Superior temporal gyrus (tissue), 1 donor: Measurements from ENCODE around the gene PVALEF.
"Not testable (repeated sequence)": the region's sequence is repeated elsewhere in the genome, so short reads cannot be mapped to it uniquely, and the experiment has no call there.

Experiments used
- DNase-seq: peaks from one replicate; pipeline ENCODE4 v3.0.0-alpha.2; 2016; ENCODE audit errors: extremely low spot score

The PVALEF gene

DNA sequence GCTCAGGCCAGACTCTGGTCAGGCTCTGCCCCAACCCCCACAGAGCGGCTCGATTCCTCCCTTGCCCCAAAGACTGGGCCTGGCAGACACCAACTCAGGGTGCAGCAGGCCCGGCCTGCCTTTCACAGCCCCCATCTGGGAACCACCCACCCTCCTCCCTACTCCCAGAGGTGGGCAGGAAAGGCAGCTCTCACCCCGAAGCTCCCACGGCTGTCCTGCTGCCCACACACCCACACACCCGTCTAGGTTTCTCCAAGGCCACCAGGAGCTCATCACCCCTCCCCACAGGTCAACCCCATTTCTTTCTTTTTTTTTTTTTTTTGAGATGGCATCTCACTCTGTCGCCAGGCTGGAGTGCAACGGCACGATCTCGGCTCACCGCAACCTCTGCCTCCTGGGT is 53.7 kb downstream of the PVALEF start:
- DNase-seq: no peak

DNA sequence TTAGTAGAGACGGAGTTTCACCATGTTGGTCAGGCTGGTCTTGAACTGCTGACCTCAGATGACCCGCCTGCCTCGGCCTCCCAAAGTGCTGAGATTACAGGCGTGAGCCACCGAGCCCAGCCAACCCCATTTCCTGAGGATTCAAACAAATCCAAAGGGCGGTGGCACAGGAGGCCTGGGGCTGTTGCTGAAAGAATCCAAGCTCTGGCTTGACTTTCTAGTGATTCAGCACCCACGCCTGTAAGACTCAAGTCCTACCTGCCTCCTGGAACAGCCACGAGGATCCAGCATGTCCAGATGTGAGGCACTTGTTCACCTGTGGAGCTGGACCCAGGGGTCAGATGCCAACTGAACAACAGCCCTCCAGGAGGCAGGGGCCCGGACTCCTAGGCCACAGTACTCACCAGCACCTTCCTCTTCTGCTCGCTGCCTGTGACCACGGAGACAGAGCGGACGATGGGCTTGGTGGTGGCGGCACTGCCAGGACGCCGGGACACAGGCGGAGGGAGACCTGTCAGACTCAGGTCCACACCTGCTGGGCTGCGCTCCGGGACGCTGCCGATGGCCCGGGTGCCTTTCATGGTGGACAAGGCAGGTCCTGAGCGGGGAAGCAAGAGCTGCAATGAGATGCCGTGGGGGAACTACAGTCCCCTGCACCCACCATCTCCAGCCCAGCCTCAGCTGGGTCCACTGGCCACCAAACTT is 54.3 kb downstream of the PVALEF start:
- DNase-seq: no peak

DNA sequence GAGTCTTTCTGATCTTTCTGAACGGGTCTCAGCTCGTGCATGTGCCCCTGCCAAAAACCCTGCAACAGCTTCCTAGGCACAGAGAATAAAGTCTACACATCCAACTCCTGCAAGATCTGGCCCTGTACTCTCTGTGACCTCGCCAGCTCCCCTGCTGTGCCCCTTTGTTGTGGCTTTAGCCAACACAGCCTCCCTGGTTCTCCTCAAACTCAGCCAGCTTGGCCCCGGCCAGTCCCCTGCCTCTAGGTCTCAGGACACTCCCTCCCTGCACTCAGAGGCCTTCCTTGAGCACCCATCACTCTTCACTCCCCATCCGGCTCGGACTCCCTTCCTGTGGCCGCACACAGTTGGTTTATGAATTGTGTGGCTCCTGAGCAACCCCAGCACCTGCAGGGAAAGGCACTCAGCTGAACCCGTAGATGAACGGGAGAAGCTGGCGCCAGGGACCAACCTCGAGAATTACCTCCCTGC is 56.1 kb downstream of the PVALEF start:
- no peak for DNase-seq

DNA sequence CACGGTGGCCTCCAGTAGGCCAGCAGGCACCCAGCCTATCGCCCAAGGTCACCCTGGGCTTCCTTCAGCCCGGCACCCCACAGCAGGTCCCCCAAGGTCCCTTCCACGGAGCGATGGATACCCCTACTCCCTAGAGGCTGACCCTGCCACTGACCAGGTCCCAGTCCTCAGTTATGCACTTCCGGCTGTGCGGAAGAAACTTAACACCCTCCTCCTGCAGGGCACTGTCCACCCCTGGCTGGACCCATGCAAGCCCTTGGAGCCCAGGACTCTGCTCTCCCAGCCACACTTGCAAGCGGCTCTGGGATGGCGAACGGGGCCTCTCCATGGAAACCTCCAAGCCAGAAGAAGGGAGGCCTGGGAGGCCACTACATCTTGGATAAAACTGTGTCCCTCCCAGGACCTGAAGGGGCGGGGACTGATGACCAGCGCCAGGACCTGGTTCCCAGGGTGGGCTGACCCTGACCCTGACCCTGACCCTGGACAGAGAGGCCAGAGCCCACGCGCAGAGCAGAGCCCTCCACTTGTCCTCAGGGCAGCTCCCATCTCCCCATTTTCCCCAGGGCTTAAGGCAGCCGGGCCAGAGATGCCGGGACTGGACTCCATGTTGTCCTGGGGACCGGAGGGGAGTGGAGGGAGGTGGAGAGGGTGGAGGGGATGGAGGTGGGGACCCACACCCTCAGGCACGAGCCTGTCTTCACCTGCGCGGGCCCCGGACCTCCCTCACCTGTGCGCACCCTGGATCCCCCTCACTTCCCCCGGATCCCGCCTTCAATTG is 56.7 kb downstream of the PVALEF start:
- no peak for DNase-seq

DNA sequence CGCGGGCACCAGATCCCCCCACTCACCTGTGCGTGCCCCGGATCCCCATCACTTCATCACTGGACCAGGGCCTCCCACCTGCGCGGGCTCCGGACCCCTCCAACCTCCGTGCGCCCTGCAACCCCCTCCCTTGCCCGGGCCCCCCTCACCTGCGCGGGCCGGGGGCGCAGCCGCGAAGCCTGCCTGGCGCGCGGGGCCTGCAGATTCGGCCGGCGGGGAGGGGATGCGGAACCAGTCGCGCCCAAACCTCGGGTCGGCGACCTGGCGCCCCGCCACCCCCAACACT is 57.3 kb downstream of the PVALEF start:
- DNase-seq: no peak

DNA sequence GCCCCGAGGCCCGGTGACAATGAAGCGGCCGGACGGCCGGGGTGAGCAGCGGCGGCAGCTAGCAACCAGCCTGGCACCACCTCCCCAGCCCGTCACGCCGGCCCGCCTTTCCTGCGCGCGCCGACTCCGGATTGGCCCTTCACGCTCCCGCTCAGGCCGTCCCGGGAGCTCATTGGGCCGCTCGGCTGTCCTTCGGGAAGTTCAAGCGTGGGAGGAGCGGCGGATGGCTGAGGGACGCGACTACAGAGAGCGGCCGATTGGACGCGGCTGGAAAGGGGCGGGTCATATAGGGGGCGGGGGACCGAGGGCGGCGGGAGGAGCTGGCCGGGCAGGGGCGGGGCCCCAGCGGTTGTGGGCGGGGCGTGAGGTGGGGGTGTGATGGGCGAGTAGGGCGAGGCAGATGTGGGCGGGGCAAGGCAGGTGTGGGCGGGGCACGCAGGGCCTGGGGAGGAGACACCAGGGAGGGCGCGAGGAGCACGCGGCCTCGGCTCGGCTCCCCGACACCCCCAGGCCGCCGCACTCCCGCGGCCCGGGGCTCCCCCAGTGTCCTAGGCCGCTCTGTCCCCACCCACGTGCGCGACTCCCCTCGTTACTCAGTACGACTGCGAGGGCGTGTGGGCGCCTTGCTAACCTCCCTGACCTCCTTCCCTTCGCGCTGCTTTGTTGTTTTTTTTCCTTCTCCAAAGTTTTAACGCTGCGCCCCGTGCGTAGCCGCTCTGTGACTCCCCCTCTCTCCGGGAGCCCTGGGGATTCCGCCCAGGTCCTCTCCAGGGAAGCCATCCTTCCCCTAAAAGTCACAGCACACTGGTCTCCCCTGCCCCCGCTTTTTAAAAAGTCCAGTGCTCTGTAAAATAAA is 57.8 kb downstream of the PVALEF start, which contains the start of gene CEP131:
Gene CEP131 (minus strand): TSS at position 60 of the 856 bp plus-strand sequence. CDS start 2,909 bp downstream, outside the sequence.
- peak; percentile 97 for DNase-seq

DNA sequence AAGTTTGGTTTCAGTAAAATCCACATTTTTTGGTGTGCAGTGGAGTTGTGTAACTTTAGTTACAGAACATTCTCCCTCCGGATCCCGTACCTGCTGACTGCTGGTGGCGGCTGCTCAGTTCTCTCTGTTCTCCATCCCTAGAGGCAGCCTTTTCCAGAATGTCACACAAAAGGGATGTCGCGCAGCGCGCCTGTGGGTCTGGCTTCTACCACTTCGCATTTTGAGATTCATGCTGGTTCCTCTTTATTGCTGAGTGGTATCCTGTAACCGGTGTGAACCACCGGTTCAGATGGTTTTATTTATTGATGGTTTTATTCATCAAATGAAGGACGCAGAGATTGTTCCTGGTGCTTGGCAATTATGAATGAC is 58.4 kb downstream of the PVALEF start:
- peak; percentile 20 for DNase-seq

DNA sequence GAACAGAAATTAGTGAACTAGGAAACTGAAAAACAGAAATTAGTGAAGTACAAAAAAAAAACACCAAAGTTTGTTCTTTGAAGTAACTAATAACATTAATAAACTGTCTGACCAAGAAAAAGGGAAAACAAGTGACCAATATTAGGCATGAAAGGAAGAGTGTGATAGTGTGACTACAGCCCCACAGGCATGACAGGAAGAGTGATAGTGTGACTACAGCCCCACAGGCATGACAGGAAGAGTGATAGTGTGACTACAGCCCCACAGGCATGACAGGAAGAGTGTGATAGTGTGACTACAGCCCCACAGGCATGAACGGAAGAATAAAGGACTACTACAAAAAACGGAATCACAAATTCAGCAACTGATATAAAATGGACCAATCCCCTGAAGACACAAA is 62.3 kb downstream of the PVALEF start:
- not testable (repeated sequence) for DNase-seq

DNA sequence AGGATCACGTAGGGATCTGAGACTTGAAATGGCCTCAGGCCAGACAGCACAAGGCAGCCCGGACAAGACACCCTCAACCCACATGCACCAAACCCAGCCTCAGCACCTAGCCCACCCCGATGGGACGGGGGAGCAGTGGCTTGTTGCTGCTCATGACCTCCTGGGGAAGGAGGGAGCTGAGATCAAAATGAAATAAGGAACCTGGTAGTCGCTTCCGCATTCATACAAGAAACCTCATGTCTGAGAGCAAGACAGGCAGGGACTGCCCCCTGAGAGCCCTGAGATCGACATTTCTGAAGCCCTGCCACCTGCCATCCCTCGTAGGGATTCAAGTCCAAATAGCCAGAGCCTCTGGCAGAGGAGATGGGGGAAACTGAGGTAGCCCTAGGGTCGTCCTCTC is 63.1 kb downstream of the PVALEF start:
- no peak for DNase-seq

DNA sequence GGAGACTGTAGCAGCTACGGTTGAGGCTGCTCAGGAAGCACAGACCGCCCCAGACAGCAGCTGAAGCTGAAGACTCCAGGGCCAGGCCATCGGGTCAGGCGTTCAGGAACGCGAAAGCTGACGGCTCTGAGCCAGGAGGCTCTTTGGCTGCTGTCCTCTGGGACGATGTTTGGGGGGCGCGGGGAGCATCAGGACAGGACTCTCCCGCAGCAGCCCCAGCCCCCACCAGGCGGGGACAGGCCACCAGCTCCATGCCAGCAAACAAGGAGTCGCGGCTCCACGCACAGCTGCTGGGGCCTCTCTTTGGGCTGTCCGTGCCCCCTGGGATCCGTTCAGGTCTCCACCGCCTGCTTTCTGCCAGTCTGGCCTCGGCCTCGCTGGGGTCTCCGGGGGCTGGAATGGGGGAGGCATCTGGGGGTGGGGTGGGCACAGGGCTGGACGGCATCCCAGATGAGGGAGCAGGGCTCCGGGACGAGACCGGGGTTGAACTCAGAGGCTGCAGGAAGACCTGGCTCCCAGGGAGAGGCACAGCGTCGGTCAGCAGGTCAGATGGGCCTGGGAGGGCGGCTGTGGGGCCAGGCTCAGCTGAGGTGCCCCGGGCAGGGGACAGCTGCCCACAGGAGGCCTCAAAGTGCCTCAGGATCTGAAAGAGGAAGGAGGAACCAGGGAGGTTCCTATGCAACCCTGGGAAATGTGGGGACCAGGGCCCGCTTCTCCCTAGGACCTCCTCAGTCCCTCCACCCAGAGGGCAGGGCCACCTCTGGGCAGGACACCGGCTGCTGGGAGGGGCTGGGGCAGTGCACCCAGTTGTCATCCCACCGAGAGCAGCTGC is 63.7 kb downstream of the PVALEF start:
- no peak for DNase-seq

DNA sequence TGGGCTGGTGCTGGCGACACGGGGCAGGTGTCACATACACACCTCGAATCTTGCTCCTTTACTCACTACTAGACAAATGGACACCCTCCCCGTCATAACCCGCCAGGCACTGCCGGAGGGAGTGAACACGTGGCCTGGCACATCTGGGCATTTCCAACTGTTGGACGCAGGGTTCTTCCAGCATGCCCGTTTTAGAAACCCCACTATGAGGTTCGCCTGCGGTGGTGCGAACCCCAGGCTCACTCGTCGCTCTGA is 64.3 kb downstream of the PVALEF start:
- no peak for DNase-seq

DNA sequence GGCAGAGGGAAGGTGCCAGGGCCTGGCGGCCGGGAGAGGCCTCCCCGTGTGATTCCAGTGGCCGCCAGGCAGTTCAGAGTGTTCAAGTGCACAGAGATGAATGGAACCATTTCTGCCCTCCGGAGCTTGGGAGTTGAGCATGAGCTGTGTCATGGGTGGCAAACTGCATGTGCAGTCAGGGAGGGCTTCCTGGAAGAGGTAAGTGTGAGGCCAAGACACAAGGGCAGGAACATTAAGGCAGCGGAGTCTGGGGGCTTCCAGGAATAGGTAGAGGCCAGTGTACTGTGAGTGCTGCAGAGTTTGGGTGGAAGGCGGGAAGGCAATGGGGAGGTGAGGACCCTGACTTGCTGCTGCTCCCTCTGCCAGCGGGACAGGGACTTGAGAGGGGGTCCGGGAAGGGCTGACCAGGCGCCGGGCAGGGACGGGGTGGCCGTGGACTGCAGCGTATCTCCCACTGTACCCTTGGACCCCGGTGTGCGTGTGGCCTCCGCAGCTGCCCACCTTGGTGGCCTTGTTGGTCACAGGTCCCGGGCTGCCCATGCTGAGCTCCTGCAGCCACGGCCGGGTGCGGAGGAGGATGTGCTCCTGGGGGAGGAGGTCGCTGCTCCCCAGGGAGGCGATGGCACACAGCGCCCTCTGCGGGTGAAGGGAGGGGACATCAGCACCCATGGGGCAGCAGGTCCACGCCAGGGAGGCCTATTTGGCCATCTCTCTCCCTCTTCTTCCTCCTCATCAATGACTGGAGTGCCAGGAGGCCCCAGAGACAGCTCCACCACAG is 64.9 kb downstream of the PVALEF start:
- DNase-seq: no peak

DNA sequence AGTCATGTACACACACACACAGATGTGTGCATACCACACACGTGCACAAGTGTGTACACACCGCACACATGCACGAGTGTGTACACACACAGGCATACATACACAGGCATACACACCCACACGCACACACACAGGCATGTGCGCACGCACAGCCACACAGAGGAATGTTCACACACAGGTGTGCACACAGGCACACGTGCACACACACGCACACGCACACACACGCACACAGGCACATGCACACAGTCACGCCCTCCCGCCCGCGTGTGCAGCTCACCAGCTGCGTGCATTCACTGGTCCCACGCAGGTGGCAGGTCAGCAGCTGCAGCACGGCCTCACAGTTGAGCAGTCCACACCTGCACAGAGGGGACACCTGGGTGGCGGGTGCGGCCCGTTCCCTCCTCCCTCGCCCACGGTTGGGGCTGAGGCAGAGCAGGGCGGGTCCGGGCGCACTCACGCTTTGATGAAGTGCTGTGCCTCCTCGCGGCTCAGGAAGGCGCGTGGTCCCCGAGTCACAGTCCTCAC is 65.9 kb downstream of the PVALEF start:
- no peak for DNase-seq

DNA sequence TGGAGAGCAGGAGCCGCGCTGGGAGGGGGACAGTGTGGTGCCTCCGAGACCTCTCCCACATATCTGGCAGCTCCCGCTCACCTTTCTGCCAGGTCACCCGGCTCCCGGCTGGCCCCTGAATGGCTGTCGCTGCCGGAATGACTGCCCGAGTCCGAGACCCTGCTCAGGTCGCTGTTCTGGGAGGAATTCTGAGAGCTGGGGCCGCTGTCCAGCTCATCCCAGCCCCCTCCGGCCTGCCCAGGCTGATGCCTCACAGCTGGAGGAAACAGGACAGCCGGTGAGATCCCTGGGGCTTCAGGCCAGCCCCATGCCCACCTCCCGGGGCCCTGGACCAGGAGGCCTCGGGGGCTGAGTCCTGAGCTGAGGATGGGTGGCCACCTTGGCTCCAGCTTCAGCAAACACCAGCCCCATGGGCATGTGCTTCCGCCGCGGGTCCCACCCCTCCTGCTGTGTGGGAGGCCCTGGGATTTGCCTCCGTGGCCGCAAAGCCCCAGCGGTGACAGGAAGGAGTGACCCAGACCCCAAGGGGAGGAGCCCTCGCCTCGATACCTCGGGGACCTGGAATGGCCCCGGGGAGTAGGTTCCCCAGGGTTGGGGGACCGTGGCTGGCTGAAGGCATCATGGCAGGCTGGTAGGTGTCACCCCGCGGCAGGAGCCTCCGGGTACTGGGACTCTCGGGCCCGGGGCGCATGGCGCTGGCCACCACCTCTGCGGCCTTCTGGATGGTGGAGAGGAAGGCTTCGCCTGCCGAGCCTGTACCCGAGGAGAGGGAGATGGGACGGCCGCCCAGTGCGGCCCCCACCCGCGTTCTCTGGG is 66.7 kb downstream of the PVALEF start:
- no peak for DNase-seq
